NCI-H524 treated with DMSO at 0.1 percent for 48 hours (cell line): ENCODE results near the gene GRIN3B.

Source experiments
- DNase-seq: peaks from one replicate; lab custom pipeline; 2025; lab: John Stamatoyannopoulos, UW

The GRIN3B gene

GRCh38 chr19:1007399-1008251 lies 7.4 kb downstream of the GRIN3B start:
- DNase-seq: no peak

GRCh38 chr19:1008268-1009040 lies 8.2 kb downstream of the GRIN3B start:
- no peak for DNase-seq

DNA sequence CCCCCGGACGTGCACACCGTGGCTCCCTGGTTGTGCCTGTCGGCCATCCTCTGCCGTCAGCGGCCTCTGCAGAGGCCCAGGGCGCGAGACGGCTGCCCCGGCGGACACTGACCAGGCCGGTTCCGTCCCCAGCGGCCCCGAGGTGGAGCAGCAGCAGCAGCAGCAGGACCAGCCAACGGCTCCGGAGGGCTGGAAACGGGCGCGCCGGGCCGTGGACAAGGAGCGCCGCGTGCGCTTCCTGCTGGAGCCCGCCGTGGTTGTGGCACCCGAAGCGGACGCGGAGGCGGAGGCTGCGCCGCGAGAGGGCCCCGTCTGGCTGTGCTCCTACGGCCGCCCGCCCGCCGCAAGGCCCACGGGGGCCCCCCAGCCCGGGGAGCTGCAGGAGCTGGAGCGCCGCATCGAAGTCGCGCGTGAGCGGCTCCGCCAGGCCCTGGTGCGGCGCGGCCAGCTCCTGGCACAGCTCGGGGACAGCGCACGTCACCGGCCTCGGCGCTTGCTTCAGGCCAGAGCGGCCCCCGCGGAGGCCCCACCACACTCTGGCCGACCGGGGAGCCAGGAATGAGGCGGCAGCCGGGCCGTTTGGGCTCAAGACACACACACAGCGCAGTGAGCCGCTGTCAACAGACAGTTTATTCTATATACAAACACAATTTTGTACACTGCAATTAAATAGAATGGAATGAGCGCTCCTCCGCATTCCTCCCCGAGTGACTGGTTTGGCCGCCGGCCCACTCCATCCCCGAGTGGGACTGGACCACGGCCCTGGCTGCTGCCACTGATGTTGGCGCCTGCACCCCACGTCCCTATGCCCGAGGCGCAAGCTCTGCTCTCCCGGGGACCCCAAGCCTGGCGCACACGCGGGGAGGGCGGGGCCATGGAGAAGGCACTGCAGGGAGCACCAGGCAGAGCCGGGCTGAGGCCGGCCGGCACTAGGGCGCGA lies 9.1 kb downstream of the GRIN3B start:
- no peak for DNase-seq

DNA sequence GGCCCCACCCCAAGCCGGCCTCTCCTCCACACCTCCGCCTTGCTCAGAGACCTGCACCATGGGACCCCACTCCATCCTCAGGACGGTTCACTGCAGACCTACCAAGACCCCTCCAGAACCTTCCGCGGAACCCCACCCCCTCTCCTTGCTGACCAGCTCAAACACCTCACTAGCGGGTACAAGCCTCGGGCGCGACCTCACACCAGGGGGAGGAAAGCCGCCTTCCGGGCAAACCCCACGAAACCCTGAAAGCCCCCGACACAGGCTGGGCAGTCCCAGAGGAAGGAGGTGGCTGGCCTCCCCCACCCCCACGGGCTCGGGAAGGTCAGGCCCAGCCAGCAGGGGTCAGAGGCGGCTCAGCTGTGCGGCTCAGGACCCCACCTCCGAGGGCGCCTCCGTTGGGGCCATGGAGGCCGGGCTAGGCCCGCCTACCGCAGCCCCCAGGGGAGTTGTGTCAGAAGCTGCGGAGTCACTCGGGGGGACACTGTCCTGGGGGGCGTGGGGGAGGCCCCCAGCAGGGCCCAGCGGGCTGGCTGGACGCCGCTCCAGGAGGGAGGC lies 9.8 kb downstream of the GRIN3B start:
- no peak for DNase-seq

DNA sequence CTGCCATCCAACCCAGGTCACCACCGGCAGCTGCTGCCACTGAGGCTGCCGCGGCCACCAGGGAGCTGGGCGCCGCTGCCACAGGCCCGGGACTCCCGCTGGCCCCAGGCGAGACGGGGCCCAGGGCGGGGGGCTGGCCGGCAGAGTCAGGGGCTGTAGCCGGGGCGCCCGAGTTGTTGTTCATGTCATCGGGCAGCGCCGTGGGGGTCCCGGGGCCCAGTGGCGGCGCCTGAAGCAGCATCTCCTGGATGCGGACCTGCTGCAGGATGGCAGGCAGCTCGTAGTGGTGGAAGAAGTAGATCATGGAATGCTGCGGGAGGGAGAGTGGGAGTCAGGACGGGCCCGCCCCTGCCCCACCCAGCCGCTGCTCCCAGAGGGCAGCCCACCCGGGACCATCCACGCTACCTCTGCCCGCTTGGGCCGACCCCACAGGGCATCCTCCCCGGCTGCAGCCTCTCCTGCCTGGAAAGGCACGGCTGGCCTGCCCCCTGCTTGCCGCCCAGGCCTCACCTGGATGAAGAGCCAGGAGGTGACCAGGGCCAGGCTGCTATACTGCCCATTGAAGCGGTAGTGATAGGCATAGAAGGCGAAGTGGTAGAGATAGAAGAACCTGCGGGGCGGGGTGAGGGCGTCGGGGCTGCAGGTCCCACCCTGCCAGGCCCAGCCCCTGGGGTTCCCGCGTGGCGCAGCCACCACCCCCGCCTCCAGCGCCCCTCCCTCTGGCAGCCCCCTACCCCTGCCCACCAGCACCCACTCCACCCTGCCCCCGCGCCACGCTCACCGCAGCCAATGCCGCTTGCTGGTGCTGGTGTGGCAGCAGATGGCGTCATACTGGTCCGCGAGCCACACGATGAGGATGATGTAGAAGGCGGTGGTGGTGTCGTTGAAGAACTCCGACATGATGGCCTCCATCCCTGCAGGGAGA lies 10.6 kb downstream of the GRIN3B start:
- no peak for DNase-seq

DNA sequence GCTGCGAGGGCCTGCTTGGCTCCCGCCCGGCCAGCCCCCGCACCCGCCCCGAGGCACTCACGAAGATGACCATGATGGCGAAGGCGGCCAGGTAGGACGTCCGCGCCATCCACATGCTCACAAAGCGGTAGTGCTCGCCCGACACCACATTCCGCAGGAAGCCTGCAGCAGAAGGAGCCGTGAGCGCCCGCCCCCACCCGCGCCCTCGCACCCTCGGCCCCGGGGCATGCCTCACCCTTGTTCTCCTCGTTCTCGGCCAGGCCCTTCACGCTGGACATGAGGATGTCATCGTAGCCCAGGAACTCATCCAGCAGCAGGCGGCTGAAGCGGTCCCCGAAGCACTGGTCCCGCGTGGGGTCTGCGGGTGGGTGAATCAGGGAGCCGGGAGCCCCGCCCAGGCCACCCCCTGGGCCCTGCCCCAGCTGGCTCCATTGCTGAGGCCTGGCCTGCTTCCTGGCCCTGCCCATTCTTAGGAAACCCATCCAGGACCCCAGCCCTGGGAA lies 11.7 kb downstream of the GRIN3B start:
- no peak for DNase-seq

DNA sequence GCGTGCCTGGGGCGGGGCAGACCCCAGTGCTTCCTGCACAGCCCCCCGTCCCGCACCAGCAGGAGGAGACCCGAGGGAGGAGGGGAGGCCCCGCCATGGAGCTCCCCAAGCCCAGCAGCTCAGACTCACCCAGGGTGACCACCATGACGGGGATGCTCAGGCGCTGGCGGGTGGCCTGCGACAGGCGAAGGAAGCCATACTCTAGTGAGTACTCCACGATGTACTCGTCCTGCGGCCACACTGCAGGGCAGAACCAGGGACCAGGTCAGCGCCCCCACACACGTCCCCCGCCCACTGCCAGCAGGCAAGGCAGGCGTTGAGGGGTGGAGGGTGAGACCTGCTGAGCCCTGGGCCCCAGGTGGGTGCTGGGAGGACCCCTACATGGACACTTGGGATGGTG lies 12.1 kb downstream of the GRIN3B start:
- DNase-seq: no peak

GRCh38 chr19:1013218-1013617 lies 13.0 kb downstream of the GRIN3B start:
- DNase-seq: no peak

- no peak for DNase-seq
These were observed 14.2 kb downstream of the GRIN3B start for GRCh38 chr19:1014161-1015060.

GRCh38 chr19:1015061-1015781 lies 15.0 kb downstream of the GRIN3B start:
- DNase-seq: no peak

GRCh38 chr19:1015782-1016646 lies 15.8 kb downstream of the GRIN3B start:
- DNase-seq: no peak

DNA sequence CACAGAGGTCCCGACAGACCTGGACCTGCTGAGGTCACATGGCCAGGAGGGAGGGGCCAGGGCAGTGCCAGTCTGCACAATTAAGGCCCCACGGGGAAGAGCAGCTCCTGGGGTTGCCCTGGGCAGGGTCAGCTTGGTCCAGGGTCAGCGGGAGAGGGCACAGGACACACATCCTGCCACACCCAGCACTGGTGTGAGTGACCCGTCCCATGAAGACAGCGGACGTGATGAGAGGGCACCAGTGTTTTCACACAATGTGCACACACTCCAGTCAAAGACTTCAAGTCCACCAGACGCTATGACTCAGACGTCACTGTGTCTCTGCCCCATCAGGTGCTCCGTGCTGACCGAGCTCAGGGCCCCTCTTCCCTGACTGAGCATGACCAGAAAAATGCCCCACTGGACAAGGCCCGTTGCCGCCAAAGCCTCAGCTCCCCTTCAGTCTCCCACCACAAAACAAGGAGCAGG lies 16.5 kb downstream of the GRIN3B start:
- DNase-seq: no peak

DNA sequence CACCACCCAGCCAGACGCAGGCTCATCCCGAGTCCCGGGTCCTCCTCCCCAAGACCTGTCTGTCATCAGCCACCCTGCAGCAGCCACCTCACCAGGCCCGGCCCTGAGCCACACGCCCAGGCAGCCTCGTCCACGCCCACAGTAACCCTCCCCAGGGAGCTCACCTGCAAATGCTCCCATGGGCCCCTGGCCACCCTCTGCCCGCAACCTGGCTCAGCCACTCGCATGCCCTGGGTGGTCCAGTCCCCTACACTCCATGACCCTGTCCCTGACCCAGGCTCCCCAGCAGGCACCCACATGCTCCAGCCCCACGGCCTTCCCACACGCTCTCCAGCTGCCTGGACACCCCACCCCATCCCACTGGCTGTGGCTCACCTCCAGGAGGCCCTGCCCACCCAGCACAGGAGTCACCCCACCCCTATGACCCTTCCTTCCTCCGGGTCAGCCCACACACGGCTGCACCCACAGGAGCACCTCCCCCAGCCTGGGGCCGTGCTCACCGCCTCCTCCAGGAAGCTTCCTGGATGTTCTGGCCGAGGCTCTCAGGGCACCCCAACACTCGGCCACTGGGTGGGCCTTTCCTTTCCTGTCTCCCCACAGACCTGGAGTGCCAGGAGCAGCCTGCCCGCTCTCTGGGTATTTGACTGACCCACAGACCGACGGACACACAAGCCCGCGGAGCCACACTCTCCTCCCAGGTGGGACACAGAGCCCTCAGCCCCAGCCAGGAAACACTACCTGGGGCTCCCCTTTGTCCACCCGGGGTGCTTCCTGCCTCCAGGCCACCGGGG lies 17.1 kb downstream of the GRIN3B start:
- DNase-seq: no peak

DNA sequence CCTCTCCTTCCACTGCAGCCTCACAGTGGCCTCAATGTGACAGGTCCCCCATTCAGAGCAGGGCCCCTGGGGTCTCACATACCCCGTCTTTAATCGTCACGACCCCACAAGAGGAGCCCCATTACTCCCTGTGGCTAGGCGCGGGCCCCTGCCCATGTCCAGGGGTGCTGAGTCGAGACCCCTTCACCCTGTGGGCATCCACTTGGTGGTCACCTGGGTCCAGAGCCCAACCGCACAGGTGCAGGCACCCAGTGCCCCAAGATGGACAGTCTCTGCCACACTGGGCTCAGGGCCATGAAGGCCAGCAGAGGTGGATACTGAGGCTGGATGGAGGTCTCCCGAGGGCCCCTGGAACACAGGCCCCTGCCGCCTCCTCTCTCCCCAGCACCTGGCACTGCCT lies 17.7 kb downstream of the GRIN3B start:
- no peak for DNase-seq

- no peak for DNase-seq
These were observed 18.2 kb downstream of the GRIN3B start for GRCh38 chr19:1018393-1018792.

- DNase-seq: no peak
These were observed 18.9 kb downstream of the GRIN3B start for GRCh38 chr19:1018932-1019615.
